NK-92 treated with Interleukin-12 subunit alpha and Interleukin-12 subunit beta, amount 100 ng/mL, for 24 hours (cell line): ENCODE measurements around the gene NID1.
"Not testable (repeated sequence)": the region's sequence is repeated elsewhere in the genome, so short reads cannot be mapped to it uniquely, and the experiment has no call there.

Source experiments
- DNase-seq: peaks from one replicate; lab custom pipeline; 2025; lab: John Stamatoyannopoulos, UW

NID1 gene

DNA sequence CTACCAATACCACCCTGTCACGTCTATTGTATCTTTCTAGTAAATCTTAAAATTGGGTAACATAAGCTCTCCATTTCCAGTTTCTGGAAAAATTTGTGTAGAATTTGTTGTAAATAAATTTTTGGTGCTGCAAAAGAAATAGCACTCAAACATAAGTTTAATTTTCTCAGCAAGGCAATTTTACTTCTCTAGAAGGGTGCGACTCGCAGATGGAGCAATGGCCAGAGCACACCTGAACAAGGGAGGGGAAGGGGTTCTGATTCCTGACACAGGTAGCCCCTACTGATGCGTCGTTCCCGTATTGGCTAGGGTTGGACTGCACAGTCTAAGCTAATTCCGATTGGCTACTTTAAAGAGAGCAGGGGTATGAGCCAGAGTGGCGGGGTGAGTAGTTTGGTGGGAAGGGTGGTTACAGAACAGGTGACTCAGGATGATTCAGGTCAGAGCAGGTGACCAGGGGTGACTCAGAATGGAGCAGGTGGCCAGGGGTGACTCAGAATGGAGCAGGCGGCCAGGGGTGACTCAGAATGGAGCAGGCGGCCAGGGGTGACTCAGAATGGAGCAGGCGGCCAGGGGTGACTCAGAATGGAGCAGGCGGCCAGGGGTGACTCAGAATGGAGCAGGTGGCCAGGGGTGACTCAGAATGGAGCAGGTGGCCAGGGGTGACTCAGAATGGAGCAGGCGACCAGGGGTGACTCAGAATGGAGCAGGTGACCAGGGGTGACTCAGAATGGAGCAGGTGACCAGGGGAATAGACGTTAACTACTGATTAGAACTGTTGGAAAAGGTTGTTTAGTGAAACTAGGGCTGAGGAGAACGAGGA lies 32.0 kb upstream of the NID1 start:
- peak; percentile 89 for DNase-seq

DNA sequence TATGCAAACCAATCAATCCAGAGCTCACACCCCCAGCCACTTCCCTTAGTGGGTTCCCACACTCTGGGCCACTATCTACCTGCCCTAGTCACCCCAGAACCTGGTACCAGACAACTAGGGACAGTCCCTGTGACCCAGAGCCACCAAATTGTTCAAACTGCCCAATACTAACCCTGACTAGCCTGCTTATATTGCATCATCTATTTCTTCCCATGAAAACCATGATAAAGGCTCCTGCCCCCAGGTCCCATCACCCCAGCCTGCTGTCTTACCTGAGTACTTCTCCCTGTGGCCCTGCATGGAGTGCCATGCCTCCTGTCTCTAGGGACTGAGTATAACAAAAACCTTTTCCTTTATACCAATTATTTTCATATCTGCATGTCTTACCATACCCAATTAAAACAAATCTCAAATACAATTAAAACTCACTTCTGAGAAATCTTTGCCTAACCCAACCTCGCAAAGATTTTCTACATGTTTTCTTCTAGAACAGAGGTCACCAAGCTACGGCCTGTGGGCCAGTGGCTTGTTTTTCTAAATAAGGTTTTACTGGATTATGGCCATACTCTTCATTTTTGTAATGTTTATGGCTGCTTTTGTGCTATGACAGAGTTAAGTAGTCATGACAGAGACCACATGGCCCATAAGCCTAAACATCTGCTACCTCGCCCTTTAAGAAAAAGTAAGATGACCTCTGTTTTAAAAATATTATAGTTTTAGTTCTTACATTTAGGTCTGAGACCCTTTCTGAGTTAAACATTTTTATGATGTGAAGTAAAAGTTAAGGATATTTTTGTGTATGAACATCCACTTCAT lies 31.0 kb upstream of the NID1 start:
- DNase-seq, result no peak

DNA sequence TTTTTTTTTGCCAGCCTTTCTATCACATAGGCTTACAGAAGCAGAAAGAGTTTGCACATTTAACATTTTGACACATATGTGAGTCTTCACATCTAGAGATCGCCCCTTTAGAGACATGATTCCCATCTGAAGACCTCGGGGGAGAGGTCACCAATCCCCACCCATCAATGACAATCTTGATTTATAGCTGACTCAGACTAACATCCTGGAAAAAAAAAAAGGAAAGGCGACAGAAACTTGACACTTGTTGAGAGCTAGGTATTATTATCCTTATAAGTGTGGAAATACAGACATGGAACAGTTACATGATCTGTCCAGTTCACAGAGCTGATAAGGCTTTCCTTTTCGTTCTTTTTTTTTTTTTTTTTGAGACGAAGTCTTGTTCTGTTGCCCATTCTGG lies 28.0 kb upstream of the NID1 start:
- no peak for DNase-seq

DNA sequence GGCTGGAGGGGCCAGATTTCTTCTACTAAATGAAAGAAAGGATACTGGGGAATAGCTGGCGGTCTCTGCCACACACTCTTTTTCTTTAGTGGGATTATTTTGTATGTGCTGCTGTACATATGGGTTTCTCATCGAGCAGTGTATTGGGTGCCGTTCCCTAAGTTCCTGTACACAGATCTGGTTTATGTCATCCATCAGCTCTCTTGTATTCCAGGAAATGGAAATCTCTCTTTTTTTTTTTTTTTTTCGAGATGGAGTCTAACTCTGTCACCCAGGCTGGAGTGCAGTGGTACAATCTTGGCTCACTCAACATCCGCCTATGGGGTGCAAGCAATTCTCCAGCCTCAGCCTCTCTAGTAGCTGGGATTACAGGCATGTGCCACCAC lies 27.0 kb upstream of the NID1 start:
- no peak for DNase-seq

DNA sequence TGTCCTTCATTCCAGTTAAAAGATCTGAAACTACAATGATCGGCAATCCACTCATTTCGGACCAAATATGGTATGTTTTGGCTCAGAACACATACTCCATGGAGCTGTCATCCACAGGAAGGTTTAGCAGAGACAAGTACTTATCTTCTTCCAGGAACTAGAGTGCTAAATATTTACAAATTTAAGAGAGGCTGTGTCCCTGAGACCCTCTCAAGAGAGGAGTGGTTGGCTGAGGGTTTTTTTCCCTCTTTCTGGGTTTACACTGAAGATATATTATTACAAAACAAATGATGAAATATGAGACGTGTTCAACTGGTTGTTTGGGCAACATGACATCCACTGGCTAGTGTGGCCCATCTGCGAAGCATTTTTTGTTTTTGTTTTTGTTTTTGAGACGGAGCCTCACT lies 25.9 kb upstream of the NID1 start:
- DNase-seq, result no peak

DNA sequence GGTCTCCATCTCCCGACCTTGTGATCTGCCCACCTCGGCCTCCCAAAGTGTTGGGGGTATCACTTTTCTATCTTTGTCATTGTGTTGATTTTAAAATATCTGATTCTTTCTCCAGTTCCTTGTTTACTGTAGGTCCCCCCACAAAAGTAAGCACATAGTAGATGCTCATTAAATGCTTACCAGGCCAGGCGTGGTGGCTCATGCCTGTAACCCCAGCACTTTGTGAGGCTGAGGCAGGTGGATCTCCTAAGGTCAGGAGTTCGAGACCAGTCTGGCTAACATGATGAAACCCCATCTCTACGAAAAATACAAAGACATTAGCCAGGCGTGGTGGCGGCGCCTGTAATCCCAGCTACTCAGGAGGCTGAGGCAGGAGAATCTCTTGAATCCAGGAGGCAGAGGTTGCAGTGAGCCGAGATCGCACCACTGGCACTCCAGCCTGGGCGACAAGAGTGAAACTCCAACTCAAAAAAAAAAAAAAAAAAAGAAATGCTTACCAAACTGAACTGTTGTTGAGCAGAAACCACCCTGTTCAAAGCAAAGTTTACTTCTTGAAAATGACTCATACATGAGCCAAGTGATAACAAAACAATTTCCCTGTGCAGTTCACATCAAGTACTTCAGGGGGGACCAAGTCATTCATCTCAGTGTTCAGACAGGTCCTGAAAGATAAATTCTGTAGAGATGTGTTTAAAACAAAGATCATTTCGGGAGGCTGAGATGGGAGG lies 24.3 kb upstream of the NID1 start:
- DNase-seq, result no peak

DNA sequence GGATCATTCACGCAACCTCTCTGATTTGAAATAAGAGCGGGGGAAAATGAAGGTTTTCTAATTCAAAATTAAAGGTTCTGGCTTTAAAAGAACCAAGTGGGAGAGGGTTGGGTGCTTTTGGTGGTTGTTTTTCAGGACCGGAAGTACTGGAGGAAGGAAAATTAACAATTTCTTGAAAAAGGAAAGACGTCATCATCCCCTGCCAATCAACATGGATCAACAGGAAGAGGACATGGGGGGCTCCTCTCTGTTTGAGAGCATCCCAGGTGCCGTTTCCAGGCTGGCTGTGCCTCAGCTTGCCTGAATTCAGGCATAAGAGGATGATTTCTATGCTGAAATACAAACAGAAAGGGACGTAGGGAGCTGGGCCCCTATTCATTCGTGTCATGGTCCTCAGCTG lies 21.6 kb upstream of the NID1 start:
- DNase-seq, result no peak

DNA sequence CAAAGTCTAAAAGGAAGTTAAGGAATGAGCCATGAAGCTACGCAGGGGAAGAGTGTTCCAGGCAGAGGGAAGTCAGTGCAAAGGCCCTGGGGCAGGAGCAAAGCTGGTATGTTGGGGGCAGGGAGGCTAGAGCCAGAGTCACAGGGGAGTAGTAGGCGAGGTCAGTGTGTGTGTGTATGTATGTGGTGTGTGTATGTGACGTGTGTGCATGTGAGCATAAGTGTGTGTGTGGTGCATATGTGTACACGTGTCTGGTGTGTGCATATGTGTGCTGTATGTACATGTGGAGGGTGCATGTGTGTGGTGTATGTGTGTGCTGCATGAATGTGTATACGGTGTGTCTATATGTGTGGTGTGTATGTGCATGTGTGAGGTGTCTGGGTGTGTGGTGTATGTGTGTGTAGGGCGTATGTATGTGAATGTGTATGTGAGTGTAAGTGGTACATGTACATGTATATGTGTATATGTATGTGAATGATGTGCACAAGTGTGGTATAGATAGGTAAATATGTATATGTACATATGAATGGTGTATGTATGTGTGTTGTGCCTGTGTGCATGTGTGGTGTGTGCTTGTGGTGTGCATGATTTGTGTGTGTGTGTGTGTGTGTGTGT lies 20.8 kb upstream of the NID1 start:
- DNase-seq, result no peak

DNA sequence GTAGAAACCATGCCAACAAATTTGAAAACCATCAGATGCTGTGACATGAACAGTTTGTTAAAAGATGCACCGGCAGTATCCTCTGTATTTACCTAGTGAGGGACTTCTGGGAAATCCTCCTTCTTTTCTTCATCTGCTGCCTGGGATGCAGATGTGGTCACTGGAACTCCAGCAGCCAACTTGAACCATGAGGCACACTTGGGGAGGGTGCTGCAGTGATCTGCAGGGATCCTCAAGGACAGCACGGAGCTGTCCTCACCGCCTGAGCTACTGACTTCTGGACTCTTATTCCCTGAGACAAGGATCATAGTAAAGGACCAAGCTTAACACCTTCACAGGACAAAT lies 19.5 kb upstream of the NID1 start:
- no peak for DNase-seq

DNA sequence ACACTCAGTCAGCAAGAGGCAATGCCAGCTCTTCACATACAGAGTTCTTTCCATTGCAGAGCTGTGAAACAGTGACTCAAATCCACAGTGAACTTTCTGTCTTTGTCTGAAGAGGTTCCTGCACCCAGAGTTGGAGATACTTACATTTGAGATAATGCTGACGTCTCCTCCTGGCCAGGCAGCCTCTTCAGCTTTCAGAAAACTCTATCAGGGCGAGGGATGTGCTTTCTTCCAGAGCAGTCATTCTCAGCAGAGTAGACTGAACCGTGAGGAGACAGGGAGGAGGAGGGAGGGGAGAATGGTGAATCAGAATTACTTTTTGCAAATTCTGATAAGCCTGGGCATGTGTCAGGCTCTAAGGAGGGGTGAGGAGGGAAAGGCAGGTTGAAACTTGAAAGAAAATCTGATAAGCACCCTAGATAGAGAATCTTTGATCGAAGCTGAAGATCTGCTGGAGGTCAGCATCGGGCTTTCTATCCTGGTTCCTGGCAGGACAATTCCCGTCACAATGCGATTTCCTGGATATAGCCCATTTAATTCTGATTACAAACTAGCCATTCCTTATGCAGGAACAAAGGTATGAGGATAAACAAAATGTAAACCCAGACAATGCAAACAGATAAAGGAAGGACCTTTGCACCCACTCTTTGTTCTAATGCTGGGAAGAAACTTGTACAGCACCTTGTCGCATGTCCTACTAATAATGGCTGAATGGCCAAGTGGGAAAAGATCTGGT lies 18.9 kb upstream of the NID1 start:
- DNase-seq, result no peak

DNA sequence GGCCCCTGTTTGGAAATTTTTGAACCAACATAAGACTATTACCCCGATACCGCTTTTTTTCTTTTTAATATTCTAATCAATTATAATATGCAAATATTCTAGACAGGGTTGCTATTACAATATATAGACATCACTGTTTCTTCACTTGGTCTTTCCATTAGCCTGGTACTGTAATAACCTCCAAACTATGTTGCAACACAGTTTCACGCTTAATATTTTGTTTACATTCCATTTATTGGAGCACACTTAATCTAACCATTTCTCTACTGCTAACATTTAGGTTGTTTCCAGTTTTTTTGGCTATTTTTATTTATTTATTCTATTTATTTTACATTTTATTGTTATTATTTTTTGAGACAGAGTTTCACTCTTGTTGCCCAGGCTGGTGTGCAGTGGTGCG lies 17.6 kb upstream of the NID1 start:
- DNase-seq, result no peak

DNA sequence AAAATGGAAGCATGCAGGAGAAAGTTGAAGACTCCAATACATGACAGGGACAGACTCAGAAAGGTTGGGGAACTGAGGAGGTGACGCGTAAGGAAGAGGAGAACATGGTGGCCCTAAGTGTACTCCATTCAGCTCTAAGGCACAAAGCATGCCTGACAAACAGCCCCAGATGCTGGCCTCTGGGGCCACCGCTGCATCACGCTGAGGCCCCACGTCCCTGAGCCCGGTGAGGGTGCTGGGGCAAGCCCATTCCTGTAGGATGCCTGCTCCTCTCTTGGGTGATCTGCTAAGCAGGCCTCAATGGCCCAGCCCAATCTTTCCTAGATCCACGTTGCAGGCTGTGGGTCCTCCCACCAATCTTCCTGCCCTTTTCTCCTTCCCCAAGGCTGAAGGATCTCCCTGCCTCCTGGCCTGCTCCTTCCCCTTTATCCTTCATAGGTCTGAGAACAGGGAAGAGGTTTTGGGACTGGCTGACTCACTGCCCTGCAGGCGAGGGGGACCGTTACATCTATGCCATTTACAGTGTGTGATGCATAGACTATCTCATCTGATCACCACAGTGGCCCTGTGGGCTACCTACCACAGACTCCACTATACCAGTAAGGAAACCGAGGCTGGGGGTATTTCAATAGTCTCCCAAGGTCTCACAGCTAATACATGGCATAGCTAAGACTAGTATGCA lies 16.8 kb upstream of the NID1 start:
- DNase-seq, result no peak

DNA sequence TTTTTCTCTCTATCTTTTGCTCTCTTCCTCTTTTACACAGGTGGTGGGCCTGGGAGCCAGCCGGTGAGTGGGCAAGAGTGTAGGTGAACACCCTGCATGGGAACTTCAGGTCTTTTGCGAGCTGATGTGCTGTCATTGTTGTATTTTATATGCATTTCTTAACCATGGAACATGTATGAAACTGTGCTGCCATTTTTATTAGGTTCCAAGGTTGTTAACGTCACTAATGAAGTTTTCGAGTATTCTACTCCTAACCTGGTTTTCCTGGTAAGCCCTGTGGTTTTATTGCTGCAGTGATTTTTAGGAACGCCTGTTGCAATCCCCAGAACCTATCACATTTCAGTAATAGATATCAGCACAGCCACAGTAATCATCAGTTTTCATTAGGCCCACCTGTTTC lies 14.8 kb upstream of the NID1 start:
- DNase-seq, result no peak

DNA sequence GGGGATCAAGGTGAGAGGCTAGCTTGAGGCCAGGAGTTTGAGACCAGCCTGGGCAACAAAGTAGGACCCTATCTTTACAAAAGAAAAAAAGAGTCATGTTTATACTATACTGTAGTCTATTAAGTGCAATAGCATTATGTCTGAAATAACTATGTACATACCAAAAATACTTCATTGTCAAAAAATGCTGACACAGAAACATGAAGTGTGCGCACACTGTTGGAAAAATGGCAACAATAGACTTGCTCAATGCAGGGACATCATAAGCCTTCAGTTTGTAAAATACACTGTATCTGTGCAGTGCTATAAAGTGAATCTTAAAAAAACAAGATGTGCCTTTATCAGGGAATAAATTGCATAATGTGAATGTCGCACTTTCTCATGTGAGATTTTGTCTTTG lies 14.1 kb upstream of the NID1 start:
- no peak for DNase-seq

DNA sequence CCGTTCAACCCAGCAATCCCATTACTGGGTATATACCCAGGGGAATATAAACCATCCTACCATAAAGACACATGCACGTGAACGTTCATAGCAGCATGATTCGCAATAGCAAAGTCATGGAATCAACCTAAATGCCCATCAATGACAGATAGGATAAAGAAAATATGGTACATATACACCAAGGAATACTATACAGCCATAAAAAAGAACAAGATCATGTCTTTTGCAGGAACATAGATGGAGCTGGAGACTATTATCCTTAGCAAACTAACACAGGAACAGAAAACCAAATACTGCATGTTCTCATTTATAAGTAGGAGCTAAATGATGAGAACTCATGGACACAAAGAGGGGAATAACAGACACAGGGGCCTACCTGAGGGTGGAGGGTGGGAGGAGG lies 13.2 kb upstream of the NID1 start:
- DNase-seq, result not testable (repeated sequence)

DNA sequence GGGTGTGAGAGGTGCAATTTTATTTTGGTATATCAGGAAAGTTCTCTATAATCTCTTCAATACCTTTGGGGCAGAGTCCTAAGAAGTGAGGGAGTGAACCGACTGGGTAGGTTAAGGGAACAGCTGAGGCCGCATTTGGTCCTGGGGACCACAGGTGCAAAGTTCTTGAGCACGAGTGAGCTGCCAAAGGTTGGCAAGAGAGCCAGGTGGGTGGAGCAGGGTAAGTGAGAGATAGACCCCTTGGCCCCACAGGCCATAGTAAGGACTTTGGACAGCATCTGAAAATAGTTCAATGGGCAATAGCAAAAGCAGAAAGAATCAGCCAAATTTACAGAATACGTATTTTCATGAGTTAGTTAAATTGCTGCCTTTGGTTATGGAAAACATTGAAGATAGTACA lies 11.0 kb upstream of the NID1 start:
- no peak for DNase-seq

DNA sequence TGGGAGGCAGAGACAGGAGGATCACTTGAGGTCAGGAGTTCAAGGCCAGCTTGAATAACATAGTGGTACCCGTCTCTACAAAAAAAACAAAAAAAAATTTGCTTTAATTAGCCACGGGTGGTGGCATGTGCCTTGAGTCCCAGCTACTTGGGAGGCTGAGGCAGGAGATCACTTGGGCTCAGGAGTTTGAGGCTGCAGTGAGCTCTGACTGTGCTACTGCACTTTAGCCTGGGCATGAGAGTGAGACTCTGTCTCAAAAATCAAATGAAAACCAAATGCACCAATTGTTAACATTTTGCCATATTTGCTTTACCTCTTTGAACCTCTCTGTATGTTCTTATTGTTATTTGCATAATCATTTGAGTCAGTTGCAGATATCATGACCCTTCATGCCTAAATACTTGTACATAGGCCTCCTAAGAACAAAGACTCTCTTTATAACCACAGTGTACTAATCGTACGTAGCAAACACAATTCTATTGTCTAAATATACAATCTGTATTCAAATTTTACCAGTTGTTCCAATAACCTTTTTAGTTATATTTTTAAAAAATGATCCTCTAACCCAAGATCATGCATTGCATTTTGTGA lies 8.5 kb upstream of the NID1 start:
- DNase-seq, result no peak

DNA sequence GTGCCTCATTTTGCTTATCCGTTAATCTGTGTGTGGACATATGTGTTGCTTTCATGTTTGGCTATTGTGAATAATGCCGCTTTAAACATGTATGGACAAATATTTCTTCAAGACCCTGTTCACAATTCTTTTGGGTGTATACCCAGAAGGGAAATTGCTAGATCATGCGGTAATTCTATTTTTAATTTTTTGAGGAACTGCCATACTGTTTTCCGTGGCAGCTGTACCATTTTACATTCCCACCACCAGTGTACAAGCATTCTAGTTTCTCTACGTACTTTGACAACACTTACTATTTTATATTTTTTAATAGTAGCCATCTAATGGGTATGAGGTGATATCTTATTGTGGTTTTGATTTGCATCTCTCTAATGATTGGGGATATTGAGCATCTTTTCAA lies 7.1 kb upstream of the NID1 start:
- no peak for DNase-seq

DNA sequence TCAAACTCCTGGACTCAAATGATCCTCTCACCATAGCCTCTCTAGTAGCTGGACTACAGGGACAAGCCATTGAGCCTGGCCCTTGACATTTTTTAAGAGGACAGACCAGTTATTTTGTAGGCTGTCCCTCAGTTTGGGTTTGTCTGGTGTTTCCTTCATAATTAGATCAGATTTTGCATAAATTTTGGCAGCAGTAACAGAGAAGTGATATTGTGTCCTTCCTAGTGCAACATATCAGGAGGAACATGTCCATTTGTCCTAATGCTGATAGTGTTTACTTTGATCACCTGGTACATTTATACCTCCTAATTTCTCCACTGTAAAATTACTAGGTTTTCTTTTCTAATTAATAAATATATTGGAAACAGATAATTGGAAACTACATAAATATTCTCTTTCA lies 5.9 kb upstream of the NID1 start:
- DNase-seq, result no peak

DNA sequence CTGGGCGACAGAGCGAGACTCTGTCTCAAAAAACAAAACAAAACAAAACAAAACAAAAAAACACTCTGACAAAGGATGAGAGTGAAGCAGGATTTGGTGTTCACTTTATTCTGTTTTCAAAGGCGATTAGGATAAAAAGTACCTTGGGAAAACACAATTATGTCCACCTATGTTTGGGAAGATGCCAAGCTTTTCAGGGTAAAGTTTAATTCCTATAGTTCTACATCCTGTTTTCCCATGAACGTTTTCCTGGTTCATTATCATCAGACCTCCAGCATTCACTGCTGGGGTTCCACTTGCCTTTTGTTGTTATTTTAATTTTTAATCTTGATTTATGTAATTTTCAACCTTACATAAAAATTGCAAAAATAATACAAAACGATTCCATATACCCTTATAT lies 4.9 kb upstream of the NID1 start:
- no peak for DNase-seq
